ENCODE results near the gene CRACR2B.

Gene CRACR2B

DNA sequence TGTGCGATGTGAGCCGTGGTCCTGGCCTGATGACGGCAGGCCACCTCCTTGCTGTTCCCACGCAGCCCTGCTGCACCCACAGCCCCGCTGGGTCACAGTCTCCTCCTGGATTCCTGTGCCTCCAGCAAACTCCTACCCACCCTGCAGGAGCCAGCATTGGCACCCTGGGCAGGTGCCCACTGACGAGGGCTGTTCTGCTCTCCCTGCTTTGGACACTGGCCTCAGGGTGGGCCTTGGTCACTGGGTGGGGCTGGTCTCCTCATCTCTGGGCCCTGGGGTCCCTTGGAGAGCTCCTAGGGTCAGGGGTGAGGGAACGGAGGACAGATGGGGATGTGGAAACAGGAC, 27.6 kb downstream of the CRACR2B start:
- DNase-seq: no peak

DNA sequence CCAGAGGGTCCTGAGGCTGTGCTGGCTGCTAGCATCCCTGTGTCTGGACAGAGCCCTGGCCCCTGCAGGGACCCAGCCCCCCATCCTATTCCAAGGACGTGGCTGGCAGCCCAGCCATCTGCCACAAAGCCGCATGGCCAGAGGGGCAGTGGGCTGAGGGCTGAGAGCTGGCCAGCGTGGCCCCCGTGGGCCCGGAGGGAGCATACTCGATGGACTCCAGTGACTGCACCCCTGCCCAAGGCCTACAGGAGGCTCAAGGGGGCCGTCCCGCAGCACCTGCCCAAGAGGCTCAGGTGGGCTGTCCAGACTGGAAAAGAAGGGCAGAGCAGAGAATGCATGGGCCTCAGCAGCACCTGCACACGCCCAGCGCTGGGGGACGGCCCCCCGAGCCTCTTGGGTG, 28.1 kb downstream of the CRACR2B start:
- no peak for DNase-seq

DNA sequence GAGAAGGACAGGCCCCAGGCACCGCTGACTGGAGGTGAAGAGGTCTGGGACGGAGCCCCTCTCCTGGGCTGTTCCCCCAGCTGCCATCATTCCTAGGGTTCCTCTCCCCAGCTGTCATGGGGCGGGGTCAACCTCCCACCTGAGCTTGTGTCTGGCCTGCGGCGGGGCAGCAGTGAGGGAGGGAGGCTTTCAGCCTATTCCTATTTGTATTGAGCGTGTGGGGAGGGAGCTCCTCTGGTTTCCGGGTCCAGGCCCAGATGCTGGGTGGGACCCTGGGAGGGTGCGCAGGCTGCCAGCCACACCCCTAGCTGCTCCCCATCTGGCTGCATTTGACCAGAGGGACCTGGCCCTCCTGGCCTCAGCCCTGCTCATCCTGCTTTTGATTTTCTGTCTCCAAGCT, 28.7 kb downstream of the CRACR2B start:
- no peak for DNase-seq

DNA sequence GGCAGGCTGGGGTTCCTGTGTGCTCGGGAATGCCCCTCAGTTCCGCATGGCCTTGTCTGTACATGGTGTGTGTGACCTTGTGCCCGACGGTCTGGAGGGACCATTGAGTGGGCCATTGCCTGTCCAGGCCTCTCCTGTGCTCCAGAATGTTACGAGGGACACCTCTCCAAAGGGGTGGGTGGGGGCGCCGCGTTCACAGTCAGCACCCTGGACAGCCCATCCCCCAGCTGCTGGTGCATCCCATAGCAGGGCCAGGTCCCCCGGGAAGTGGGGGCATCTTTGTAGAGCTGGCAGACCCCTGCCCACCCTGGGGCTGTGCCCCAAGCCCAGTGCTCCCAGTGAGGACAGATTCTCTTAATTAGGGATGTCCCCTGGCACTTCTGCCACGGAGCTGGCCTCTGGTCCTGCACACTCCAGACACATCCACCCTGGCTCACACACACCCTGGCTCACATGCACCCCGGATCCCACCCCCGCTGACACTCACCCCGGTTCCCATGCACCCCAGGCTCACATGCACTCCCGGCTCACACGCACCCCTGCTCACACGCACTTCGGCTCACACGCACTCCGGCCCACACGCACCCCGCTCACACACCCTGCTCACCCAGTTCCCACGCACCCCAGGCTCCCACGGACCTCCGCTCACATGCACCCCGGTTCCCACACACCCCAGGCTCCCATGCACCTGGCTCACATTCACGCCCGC, 30.5 kb downstream of the CRACR2B start:
- no peak for DNase-seq

DNA sequence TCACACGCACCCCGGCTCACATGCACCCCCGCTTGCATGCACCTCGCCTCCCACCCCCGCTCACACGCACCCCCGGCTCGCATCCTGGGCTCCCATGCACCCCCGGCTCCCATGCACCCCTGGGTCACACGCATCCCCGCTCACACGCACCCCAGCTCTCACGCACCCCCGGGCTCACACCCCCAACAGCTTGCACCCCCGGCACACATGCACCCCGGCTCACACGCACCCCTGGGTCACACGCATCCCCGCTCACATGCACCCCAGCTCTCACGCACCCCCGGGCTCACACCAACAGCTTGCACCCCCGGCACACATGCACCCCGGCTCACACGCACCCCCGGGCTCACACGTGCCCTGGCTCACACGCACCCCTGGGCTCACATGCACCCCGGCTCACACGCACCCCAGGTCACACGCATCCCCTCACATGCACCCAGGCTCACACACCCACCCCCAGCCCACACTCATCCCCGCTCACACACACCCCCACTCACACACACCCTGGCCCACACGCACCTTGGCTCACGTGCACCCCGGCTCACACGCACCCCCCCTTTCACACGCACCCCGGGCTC, 31.1 kb downstream of the CRACR2B start:
- DNase-seq: no peak

DNA sequence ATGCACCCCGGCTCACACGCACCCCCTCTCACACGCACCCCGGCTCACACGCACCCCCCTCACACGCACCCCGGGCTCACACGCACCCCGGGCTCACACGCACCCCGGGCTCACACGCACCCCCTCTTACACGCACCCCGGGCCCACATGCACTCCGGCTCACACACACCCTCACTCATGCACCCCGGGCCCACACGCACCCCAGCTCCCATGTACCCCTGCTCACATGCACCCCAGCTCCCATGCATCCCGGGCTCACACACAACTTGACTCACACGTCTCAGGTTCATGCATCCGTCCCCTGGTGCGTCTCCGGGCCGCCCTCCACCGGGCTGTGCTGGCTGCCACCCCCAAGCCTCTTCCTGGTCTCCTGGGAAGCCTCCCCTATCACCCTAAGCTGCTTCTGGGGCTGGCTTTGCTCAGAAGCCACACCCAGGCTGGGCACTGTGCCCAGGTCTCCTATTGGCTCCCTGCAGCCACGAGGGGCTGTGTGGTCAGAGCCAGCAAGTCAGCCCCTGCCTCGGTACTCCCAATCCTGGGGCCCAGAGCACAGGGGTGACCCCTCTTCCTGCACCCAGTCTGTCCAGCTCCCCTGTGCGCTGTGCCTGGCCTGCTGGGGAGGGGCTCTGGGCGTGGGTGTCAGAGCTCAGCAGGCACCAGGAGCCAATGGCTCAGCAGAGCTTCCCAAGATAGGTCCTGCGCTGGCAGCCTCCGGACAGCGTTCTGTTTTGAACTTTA, 31.8 kb downstream of the CRACR2B start:
- DNase-seq: no peak

DNA sequence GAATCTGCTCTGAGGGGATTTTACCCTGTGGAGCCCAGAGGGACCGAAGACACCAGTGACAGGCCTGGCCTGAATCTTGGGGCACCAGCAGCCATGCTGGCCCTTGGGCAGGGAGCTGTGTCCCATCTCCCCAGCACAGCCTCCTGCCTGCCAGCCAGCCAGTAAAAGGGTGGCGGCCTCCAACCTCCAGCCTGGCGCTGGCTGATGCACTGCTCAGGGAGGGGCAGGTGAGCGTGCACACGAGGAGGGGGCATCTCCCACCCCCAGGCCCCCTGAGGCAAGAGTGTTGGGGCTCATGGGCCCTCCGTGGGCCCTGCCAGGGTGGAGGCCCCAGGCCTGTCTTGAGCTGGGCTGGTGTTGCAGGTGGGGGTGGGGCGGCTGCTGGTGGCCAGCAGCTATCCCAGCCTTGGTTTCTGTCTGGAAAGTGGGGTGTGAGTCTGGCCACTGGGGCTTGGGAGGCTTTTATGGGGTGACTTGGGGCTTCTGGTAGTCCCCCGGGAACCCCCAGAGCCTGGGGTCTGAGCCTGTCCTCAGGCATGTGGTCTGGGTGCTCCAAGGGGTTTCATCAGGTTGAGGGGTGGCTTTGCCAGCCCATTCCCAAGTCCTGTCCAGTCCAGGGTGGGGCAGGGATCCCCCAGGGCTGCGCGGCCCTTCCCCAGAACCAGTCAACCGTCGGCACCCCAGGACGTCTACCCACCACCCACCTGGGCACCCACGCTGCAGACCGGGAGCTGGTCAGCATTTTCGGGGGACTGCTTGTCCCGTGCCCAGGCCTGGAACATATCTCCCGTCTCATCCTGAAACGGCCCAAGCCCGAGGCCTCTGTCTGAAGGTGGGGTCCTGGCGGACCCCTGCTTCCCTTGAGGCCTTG, 32.8 kb downstream of the CRACR2B start:
- no peak for DNase-seq

DNA sequence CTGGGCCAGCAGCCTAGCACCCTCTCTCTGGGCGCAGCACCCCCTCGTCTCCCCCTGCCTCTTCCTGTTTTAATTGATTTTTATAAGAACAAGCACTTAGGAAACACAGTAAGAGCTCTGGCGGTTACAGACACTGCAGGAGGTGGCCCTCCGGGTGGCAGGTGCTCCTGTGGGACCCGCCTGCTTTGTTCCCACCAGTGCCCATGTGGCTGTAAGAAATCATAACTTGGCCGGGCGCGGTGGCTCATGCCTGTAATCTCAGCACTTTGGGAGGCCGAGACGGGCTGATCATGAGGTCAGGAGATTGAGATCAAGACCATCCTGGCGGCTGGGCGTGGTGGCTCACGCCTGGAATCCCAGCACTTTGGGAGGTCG, 33.4 kb downstream of the CRACR2B start:
- no peak for DNase-seq

DNA sequence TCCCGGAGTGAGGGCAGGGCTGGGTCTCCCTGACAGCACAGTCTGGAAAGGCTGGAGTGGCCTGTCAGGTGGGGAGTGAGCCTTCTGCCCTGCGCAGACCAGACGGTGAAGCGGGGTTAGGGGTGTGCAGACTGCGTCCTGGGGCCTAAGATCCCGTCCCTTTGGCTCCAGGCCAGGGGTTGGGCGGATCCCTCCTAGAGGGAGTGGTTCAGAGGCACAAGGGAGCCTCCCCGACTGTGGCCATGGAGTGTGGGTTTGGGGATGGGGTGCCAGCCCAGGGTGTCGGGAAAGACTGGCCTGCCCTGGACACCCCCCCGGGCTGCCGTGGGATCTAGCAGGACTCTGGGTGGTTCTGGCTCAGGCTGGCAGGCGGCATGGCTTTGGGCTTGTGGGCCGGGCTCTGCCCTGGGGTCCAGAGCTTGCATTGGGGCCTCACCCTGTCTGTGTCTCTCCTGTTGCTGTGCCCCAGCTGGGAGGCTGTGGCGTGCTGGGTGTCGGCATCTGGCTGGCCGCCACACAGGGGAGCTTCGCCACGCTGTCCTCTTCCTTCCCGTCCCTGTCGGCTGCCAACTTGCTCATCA, 34.5 kb downstream of the CRACR2B start:
- DNase-seq: no peak

DNA sequence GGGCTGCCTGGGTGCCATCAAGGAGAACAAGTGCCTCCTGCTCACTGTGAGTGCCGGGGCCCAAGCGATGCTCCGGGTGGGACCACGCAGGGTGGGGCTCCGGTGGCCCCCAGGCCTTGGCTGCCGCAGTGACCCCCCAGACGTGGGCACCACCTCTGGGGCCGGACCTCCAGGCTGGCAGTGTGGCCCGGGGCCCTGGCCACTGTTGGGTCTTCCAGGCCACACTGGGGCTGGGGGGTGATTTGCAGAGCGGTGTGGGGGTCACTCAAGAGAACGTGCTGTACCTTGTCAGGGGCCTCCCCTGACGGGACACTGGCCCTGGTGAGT, 34.9 kb downstream of the CRACR2B start:
- DNase-seq: no peak

DNA sequence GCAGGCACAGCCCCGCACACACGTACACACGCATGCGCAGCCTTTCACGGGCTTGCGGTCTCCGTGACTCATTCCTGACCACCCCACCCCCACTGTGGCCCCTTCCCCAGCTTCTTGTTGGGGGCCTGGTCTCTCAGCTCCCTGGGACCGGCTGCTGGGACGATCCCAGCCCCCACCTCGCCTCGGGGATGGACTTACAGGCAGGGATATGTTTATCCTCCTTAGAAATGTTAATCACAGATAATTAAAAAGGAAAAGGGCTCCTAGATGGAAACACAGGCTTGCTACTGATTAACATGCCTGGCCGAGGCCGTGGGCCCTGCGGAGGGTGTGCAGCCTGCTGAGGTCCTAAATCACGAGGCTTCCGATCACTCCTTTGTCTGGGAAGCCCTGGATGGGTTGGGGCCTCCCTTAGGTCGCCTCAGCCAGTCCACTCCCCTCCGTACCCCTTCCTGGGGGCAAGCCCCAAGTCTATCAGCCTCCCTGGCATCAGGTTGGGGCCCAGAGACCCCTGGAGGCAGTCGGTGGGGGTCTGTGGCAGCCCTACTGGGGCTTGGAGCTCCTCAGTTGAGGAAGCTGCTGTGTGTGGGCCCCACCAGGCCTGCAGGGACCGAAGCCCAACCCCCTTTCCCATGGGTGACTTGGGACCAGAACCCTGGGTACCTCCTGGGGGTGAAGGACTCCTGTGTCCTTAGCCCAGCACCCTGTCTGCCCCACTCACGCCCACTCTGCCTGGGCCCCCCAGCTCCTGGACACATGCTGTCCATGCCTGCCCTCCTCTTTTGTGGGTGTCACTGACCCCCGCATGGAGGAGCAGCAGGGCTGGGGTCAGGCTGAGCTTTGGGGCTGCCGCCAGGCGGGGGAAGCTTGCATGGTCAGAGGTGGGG, 35.5 kb downstream of the CRACR2B start:
- DNase-seq: no peak

DNA sequence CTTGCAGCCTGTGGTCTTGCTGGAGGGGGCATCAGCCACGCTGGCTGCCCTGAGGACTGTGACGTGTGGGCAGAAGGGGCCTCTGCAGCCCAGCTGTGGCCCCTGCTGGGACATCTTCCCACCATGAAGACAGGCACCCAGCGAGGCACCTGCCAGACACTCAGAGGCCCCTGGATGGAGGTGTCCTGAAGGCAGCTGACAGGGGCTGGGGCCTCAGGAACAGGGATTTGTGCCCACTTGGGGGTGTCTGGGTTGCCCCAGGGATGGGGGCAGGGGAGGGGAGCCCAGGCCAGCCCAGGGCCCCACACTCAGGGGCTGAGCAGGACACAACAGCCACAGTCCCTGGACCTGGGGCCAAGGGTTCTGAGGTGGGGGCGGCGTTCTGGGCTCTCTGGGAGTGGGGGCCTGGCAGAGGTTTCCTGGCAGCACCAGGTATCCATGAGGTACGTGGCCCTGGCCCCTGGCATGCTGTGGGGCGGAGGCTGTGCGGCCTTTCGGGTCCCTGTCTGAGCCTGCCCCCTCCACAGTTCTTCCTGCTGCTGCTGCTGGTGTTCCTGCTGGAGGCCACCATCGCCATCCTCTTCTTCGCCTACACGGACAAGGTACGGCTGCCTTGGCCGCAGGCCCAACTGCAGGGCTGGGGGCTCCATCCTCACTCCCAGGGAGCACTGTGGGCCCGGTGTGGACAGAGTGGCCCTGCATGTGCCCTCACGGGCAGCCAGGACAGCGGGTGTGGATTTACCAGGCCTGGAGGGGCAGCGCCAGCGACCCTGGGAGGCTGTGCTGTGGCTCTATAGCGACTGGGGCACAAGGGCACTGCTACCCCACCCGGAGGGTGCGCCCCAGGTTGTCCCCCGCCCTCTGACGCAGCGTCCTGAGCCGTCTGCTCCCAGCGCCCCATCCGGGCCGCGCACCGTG, 36.5 kb downstream of the CRACR2B start:
- DNase-seq: no peak

DNA sequence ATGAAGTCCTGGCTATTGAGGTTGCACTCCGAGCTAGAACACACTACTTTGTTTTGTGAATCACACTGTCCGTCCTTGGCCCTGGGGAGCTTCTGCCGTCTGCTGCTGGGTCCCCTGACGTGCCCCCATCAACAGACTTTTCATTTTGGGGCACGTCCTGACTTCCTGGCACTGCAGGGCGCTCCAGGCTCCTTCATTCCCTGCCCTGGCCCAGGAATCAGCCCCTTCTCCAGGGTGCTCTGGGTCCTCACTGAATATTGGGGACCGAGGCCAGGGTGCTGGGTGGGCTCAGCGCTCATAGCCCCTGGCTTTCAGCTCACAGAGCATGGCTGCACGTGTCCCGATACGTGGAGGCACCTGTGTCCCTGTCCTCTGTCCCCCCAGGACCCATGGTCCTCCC, 37.2 kb downstream of the CRACR2B start:
- no peak for DNase-seq

DNA sequence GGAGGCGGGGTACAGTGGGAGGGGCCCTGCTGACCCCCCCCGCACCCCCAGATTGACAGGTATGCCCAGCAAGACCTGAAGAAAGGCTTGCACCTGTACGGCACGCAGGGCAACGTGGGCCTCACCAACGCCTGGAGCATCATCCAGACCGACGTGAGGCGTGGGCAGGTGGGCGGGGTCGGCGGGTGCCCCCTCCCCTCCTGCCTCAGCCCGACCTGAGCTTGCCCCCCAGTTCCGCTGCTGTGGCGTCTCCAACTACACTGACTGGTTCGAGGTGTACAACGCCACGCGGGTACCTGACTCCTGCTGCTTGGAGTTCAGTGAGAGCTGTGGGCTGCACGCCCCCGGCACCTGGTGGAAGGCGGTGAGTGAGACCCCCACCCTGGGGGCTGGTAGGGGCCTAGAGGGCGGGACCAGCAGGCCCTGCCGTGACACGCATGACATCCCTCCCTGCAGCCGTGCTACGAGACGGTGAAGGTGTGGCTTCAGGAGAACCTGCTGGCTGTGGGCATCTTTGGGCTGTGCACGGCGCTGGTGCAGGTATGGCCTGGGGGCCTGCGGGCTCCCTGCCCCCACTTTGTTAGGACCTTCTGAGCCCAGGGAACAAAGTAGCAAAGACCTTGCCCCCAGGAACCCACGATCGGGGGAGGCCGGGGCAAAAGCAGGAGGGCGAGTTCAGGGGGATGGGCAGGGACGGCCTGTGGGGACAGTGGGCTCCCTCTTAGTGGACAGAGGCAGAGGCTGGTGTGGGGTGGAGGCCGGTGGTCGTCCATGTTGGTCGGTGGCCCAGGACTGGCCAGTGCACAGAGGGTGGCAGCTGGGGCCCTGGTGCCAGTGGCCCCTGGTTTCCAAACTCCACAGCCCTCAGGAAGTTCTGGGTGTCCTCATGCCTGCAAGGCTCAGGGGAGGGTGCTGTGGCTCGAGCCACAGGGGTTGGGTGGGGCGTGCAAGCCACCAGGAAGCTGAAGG, 38.0 kb downstream of the CRACR2B start:
- DNase-seq: no peak

DNA sequence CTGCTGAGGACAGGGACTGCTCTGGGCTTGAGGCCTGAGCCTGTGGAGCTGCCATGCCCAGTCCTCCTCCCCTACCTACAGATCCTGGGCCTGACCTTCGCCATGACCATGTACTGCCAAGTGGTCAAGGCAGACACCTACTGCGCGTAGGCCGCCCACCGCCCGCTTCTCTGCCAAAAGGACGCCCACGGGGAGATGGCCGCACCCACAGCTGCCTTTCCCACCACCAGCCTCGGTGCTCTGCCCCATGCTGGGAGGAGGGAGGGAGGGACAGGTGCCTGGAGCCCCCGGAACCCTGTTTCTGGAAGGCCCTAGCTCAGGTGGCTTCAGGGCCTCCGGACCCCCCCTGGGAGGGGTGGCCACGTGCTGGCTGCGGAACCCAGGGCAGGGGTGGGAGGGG, 38.8 kb downstream of the CRACR2B start:
- no peak for DNase-seq

DNA sequence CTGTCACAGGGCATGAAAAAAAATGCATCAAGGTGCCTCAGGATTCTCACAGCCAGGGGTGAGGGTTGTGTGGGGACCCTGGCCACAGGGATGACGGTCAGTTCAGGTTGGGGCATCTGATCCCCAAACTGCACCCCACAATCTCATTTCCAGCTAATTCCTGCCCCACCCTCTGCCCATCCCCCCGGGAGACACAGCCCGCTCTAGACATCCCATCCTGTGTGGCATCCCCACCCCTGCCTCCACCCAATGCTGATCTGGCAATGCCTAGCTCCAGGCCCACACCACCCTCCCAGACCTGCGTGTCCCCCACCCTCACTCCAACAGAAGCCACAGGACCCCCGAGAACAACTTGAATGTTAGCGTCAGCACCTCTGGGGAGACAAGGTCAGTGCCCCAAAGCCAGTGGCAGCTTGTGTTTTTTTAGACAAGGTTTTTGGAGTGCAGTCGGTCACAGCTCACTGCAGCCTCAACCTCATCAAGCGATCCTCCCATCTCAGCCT, 40.2 kb downstream of the CRACR2B start:
- no peak for DNase-seq

DNA sequence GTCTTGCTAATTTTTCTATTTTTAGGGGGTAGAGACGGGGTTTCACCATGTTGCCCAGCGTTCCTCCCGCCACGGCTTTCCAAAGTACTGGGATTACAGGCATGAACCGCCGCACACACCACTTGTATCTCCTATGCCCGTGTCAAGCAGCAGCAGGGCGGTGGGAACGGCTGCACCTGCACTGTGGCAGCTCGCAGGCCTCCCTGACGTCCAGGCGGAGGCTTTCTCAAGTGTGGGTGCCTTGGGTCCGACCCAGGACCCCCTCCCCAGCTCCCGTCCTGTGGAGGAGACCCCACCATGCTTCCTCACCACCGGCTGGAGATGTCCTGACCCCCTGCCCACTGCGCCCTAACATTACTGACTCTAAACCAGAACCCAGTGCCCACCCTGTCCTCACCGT, 40.7 kb downstream of the CRACR2B start:
- no peak for DNase-seq

DNA sequence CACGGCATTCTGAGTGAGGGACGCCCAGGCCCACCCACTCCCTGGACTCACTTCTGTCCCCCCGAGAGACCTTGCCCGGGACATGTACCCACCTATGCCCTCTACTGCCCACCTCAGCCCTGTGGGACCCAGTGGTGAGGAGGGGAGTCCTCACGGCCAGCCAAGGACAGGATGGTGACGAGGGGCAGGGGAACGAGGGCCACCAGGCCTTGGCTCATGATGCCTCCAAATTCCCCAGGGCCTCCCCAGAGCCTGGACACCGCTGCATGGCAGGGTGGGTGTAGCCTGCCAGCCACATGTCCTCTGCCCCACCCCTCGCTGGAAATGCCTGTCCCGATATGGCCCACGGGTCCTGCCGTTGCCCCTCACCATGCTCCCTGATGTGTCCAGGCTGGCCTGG, 41.1 kb downstream of the CRACR2B start:
- no peak for DNase-seq

DNA sequence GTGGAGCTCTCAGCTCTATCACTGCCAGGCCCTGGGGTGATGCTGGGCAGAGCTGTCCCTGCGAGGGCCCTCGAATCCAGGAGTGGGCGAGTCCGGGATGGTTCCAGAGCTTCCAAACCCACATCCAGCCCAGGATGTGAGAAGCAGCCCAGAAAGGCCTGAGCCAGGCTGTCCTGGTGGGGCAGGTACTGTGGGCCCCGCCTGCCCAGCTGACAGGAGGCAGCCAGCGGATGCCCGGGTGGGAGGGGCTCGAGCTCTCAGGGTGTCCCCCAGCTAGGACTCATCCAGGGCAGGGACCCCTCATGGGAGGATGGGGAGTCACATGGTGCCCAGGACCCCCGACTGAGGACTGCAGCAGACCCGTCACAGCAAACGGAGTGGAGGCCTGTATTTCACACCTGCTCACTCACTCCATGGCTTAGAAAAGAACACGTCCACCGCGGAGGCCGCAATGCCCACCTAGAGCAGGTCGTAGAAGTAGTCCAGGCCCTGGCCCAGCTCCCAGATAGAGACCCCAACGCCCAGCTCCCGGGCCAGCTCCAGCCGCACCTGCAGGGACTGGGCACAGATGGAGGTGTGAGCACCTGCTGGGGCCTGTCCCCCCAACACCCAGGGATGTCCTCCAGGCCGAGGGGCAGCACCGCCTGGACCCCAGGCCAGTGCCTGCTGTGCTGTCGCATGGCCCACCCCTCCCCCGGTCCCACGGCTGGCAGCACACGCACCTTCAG, 41.8 kb downstream of the CRACR2B start:
- DNase-seq: no peak
